Measurements from ENCODE around the gene MB21D2.

MB21D2 gene

GRCh38 chr3:192906940-192907339, 10.7 kb downstream of the MB21D2 start:
- H3K27ac ChIP-seq: no peak overlapping the region
- H3K9me3 ChIP-seq: no peaks in the 10 kb centered on the region
- no peaks in the 10 kb centered on the region for H3K36me3 ChIP-seq
- H3K27me3 ChIP-seq: no peaks in the 10 kb centered on the region
- intact Hi-C loops (cut with DNase I; ENCODE audit: low total_unique reads): no loop called here
- TF ChIP-seq CTCF (IDR thresholded peaks at IDR 0.05): no peak
- H3K4me1 ChIP-seq: peaks cover 0 to 4% (median 0%) of the 10 kb centered on the region in 4 donors
- no peak for DNase-seq
- no peak overlapping the region for H3K4me3 ChIP-seq

DNA sequence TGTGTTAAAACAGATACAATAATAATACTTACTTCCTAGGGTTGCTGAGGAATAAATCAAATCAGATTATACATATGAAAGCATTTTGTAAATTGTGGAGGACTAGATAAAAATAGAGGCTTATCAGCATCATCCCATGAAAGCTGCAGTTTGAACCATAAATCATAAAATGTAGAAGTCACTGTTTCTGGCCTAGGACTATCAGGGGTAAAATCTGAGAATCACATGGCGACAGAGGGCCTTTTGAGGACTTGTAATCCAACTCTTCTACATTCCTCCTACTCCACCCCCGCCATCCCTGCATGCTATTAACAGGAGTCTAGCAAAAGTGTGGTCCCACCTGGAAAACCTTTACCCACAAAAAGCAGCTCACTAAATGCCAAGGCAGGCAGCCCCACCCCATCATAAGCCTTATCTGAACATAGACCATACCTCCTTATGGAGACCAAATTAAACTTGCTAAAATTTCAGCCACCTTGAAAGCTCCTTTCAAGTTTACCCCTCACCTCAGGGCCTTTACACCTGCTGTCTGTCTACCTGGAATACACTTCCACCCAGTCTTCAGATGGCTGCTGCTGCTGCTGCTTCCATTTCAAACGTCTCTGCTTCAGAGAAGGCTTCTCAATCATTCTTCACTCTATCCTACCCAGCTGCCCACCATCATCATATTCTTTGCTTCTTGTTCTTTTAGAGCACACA, 11.5 kb downstream of the MB21D2 start:
- no peak for TF ChIP-seq CTCF (IDR thresholded peaks at IDR 0.05)
- intact Hi-C loops (cut with DNase I; ENCODE audit: low total_unique reads): no loop called here
- H3K27ac ChIP-seq: no peak overlapping the region
- DNase-seq: no peak
- H3K36me3 ChIP-seq: no peaks in the 10 kb centered on the region
- H3K27me3 ChIP-seq: no peaks in the 10 kb centered on the region
- peaks cover 0 to 8% (median 0%) of the 10 kb centered on the region in 4 donors for H3K4me1 ChIP-seq
- H3K9me3 ChIP-seq: no peaks in the 10 kb centered on the region
- H3K4me3 ChIP-seq: no peak overlapping the region

- no peaks in the 10 kb centered on the region for H3K27me3 ChIP-seq
- intact Hi-C loops (cut with DNase I; ENCODE audit: low total_unique reads): no loop called here
- H3K36me3 ChIP-seq: no peaks in the 10 kb centered on the region
- H3K4me1 ChIP-seq: peaks cover 0 to 8% (median 0%) of the 10 kb centered on the region in 4 donors
- no peak overlapping the region for H3K27ac ChIP-seq
- no peak for DNase-seq
- no peaks in the 10 kb centered on the region for H3K9me3 ChIP-seq
- no peak for TF ChIP-seq CTCF (IDR thresholded peaks at IDR 0.05)
- H3K4me3 ChIP-seq: no peak overlapping the region
Measured at GRCh38 chr3:192904632-192905289, 12.9 kb downstream of the MB21D2 start.

DNA sequence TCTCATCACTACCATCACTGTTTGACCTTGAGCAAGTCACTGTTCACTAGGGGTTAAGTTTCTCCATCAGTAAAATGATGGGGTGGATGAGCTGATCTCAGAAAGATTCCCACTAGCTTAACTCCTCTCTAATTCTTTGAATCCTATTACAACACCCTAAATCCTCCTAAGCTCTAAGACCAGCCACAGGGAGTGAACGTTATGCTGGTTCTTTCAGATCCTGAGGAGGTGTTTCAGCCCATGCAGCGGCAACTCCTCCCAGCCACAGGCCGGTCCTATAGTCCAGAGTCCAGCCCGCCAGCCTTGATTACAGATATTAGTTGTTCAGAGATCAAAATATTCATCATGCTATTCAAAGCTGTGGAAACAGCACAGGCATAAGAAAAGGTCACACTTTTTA, 15.1 kb downstream of the MB21D2 start:
- no peak overlapping the region for H3K4me3 ChIP-seq
- DNase-seq: no peak
- intact Hi-C loops (cut with DNase I; ENCODE audit: low total_unique reads): no loop called here
- H3K4me1 ChIP-seq: peaks cover 0 to 8% (median 0%) of the 10 kb centered on the region in 4 donors
- no peak for TF ChIP-seq CTCF (IDR thresholded peaks at IDR 0.05)
- H3K36me3 ChIP-seq: no peaks in the 10 kb centered on the region
- H3K27ac ChIP-seq: no peak overlapping the region
- H3K9me3 ChIP-seq: no peaks in the 10 kb centered on the region
- H3K27me3 ChIP-seq: no peaks in the 10 kb centered on the region

DNA sequence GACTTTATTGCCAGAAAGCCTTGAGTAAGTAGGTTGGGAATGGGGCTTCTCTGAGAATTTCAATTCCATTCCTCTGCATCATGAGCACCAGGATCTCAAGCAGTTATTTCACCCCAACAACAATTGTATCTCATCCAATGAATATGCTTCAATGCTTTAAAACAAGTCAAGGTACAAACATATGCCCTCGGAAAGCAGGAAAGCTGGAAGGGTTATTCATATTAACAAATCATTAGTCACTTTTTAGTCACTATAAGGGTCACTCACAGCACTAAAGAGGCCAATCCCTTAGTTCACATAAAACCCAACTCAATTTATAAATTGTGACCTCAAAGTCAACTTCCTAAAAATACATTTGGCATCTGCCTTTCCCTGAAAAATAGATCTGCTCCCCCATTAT, 16.2 kb downstream of the MB21D2 start:
- Histone ChIP-seq H3K4me1 (peaks cover 0 to 8% (median 0%) of the 10 kb centered on the region in 4 donors), H3K36me3 (no peaks in the 10 kb centered on the region), H3K27ac (no peak overlapping the region), H3K4me3 (no peak overlapping the region), H3K27me3 (no peaks in the 10 kb centered on the region), H3K9me3 (no peaks in the 10 kb centered on the region)
- no peak for TF ChIP-seq CTCF (IDR thresholded peaks at IDR 0.05)
- DNase-seq: no peak
- intact Hi-C loops (cut with DNase I; ENCODE audit: low total_unique reads): no loop called here

Measured in tibial artery (tissue), 4 donors.